NCI-H748 (cell line): ENCODE results near the gene ZNF708.
"Not testable (repeated sequence)": the region's sequence is repeated elsewhere in the genome, so short reads cannot be mapped to it uniquely, and the experiment has no call there.

ENCODE experiments used
- DNase-seq: peaks from one replicate; lab custom pipeline; 2025; ENCODE audit not compliant: unreplicated experiment; lab: John Stamatoyannopoulos, UW

ZNF708 gene

DNA sequence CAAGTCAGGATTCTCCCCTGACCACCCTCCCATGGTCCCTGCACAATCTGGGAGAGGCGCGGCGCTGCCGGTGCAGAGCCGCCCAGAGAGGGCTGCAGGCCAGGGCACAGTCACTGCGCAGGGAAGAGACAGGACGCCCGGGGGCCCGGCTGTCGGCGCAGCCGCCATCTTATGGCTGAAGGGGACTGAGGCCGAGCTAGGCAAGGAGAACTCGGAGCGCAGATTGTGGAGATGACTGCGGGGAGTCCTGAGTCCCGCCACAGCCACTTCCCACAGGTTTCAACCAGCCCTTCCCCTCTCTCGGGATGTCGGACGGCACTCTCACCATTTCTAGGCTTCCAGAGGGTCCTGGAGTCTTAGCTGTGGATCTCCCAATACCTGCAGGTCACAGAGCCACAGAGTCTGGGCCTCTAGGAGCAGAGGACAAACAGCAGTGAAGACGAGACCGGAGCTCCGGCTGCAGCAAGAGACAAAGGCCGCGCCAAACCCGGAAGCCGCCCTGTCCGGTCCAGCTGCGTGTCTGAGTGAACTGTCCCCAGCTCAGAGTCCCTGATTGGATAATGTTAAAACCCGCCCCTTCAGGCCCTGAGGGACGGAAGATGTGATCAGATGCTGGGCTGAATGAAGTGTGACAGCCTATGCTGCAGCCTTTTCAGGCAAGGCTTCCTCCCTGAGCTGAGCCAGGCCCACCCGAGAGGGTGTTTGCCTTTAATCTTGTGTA lies at the start of gene ZNF708:
ZNF708 (minus strand) TSS at position 526 of the 721 bp plus-strand sequence; CDS start at position 328, 198 bp downstream.
- DNase-seq: peak; percentile 97

DNA sequence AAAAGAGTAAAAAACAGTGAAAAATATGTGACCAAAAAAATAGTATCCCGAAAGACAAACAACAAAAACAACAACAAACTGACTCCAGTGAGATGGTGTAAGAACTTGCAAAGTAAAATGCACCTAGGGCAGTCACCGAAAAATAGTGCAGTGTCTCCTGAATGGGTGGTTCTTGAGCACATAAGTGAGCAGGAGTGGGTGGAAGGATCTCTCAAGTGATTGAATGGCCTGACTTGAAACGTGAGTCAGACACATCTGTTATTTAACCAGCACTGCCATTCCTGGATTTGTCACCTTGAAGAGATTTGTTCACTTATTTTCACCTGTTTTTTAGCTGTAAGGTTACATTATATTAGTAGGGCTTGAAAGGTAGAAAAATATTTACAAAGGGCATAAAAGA lies 33.1 kb upstream of the ZNF708 start:
- no peak for DNase-seq

DNA sequence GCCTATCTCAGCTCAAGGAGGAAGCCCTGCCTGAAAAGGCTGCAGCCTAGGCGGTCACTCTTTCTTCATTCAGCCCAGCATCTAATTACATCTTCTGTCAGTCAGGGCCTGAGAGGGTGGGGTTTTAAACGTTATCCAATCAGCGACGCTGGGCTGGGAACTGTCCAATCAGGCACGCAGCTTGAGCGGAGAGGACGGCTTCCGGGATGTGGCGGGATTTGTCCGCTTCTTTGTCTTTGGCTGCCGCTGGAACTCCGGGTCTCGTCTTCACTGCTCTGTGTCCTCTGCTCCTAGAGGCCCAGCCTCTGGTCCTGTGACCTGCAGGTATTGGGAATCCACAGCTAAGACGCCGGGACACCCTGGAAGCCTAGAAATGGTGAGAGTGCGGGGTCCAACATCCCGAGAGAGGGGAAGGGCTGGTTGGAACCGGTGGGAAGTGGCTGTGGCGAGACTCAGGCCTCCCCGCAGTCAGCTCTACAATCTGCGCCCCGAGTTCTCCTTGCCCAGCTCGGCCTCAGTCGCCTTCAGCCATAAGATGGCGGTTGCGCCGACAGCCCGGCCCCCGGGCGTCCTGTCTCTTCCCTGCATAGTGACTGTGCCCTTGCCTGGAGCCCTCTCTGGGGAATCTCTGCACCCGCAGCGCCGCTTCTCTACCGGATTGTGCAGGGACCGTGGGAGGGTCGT lies 29.7 kb upstream of the ZNF708 start, which contains the start of gene ZNF738:
ZNF738 (plus strand) TSS at position 233 of the 684 bp plus-strand sequence; CDS start at position 374, 141 bp downstream.
- DNase-seq: peak; percentile 98

DNA sequence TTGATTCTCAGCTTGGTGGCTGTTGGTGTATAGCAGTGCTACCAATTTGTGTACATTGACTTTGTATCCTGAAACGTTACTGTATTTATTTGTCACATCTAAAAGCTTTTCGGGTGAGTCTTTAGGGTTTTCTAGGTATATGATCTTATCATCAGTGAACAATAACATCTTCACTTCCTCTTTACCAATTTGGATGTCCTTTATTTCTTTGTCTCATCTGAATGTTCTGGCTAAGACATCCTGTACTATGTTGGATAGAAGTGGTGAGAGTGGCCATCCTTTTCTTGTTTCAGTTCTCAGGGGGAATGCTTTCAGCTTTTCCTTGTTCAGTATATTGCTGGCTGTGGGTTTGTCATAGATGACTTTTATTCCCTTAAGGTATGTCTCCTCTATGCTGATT lies 23.6 kb upstream of the ZNF708 start:
- no peak for DNase-seq

DNA sequence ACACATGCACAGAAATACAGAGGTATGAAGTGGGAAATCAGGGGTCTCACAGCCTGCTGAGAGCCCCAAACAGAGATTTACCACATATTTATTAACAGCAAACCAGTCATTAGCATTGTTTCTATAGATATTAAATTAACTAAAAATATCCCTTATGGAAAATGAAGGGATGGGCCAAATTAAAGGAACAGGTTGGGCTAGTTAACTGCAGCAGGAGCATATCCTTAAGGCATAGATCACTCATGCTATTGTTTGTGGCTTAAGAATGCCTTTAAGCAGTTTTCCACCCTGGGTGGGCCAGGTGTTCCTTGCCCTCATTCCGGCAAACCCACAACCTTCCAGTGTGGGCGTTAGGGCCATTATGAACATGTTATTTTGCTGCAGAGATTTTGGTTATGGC lies 15.6 kb upstream of the ZNF708 start:
- DNase-seq: not testable (repeated sequence)

DNA sequence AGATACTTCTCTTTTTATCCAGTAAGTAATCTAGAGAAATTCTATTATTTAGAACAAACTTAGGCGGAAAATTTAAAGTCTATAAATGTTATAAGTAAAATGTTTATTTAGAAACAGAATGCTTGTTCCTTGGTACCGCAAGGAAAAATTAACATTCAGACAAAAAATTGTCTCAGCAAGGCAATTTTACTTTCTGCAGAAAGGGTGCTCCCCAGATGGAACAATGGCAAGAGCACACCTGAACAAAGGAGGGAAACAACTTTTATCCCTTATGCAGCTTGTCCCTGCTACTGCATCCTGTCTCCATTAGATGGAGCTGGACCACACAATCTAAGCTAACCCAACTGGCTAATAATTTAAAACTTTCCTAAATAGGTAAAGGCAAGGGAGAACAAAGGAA lies 6.5 kb upstream of the ZNF708 start:
- no peak for DNase-seq

DNA sequence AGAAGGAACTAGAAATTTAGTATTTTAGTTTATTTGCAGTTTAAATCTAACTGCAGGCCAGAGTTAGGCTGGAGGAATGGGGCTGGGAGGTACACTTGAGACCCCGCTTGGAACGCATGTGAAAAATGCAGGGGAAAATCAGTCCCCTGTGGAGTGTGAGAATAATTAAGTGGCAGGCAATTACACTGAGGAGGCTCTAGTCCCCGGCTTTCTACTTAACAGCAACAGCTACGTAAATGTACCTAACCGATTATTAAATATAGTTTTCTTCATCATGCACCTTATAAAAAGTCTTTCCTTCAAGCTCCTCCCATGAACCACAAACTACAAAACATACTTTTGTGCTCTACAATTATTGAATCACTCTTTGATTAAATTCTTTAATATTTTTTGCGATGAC lies 804 bp downstream of the ZNF708 start:
- peak; percentile 72 for DNase-seq

DNA sequence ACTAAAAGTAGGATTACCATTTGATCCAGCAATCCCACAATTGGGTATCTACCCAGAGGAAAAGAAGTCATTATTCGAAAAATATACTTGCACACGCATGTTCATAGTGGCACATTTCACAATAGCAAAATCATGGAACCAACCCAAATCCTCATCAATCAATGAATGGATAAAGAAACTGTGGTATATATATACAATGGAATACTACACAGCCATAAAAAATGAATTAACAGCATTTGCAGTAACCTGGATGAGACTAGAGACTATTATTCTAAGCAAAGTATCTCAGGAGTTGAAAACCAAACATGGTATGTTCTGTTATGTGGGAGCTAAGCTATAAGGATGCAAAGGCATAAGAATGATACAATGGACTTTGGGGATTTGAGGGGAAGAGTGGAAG lies 3.0 kb downstream of the ZNF708 start:
- DNase-seq: no peak

DNA sequence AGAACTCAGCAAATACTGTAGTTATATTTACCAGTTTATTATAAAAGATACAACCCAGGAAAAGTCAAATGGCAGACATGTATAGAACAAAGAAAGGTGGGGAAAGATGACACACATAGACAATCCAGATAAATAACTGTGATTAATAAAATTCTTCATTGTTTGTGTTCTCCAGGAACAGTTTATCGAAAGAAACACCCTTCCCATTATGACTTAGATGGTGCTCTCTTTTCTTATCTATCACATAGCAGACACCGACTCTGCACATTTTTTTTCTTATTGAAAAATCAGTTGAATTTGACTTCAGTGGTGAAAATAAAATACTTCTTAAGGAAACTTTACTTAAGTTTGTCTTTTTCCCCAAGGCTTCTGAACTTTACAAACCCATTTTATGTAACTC lies 6.2 kb downstream of the ZNF708 start:
- DNase-seq: no peak

DNA sequence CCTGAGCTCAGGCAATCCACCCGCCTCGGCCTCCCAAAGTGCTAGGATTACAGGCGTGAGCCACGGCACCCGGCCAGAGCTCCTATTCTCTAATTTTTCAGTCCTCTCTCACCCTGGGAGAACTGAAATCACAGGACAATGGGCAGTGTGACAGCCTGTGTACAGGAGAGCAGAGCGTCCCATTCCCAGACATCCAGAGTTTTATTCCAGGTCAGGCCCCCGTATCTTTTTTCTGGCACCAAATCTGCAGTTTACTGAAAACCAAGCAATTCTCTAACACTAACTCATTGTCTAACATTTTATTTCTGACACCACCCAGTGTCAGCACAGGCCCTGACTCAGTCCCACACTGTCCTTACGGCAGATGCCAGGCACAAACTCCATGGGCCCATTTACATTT lies 6.7 kb downstream of the ZNF708 start:
- no peak for DNase-seq

DNA sequence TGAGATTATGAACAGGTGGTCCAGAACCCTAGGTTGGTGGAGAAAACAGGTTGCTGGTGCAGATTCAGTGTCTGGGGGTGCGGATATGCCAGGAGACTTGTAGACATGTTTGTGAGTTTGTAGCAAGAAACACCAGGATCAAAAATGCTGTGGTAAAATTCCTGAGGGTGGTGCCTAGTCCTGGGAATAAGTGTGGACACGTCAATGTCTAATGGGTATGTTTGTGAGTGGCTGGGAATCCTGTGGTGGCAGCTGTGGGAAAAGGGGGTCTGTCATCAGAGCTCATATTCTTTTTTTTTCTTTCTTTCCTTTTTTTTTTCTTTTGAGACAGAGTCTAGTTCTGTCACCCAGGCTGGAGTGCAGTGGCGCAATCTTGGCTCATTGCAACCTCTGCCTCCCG lies 7.2 kb downstream of the ZNF708 start:
- no peak for DNase-seq

DNA sequence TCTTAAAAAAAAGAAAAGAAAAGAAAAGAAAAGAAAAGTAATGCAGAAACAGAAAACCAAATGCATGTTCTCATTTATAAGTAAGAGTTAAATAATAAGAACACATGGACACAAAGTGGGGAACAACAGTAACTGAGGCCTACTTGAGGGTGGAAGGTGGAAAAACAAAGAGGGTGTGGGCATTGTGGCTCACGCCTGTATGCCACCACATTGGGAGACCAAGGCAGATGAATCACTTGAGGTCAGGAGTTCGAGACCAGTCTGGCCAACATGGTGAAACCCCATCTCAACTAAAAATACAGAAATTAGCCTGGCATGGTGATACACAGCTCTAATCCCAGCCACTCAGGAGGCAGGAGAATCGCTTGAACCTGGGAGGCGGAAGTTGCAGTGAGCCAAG lies 8.1 kb downstream of the ZNF708 start:
- no peak for DNase-seq

DNA sequence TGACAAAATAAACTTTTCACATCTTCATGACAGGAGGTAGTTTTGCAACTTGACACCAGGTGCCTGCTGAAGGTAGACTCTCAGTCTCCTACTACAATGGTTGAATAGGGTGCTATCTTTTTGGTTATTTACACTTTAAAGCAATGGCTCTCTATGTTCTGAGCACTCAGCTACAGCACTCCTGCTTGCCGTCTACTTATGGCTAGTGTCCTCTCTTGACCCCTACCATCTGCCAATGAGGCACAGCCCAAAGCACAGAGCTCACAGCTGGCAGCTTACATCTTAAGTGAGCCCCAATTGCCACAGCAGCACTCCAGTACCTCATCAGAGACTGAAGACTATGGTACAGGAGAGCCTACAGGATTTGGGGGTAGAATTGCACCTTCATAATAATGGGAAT lies 11.4 kb downstream of the ZNF708 start:
- peak; percentile 32 for DNase-seq

DNA sequence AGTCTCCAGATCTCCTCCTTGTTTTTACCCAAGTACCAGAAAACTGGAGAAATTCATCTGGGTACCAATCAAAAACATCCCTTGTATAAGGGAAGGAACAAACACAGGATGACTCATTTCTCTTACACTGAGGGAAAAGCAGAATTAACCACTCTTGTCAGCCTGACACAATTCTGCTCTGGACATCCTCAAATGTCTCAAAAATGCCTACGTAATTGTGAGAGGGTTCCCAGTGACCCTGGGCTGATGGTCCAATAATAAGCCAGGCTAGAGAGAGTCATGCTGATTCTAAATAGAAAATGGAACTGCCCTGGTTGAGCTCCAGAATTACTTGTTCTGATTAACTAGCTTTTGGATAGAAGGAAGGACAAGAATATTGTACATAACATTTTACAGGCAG lies 14.5 kb downstream of the ZNF708 start:
- no peak for DNase-seq

DNA sequence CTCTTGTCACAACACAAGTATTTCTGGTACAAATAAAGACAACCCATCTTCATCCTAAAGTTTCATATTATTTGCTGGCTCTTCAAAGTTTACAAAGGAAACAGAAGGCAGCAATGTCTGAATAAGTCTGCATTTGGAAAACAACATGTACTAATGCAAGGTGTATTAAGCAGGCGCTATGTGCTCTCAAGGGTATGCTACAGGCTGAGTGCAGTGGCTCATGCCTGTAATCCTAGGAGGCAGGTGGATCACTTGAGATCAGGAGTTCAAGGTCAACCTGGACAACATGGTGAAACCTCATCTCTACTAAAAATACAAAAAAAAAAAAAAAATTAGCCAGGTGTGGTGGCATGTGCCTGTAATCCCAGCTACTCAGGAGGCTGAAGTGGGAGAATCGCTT lies 16.4 kb downstream of the ZNF708 start:
- not testable (repeated sequence) for DNase-seq

DNA sequence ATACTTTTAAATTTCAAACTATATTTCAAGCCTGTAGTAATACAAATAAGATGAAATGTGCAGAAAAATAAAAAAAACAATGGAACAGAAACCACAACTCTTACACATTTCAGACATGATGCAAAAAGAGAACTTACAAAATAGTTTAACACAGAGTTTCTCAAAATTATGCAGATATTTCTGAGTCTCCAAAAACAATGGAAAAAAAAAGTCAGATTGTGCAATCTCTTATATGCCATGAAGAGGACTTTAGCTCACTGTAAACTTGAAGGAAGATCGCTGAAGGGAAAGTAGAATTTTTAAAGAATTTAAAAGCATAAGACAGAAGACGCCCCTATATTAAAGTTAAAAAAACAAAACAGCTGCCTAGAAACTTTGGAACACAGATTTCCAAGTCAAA lies 20.4 kb downstream of the ZNF708 start:
- DNase-seq: no peak

DNA sequence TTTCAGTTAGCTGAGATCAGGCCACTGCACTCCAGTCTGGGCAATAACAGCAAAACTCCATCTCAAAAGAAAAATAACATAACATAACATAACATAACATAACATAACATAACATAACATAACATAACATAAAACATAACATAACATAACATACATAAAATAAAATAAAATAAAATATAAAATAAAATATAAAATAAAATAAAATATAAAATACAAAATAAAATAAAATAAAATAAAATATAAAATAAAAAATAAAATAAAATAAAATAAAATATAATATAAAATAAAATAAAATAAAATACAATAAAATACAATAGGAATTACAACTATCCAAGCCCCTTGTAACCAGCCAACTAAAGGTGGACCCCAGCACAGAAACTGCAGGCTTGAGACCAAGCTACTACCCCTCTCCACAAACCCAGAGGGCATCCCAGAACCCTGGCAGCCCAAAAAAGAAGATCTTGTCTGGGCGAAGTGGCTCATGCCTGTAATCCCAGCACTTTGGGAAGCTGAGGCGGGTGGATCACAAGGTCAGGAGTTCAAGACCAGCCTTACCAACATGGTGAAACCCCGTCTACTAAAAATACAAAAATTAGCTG lies 22.2 kb downstream of the ZNF708 start:
- not testable (repeated sequence) for DNase-seq

DNA sequence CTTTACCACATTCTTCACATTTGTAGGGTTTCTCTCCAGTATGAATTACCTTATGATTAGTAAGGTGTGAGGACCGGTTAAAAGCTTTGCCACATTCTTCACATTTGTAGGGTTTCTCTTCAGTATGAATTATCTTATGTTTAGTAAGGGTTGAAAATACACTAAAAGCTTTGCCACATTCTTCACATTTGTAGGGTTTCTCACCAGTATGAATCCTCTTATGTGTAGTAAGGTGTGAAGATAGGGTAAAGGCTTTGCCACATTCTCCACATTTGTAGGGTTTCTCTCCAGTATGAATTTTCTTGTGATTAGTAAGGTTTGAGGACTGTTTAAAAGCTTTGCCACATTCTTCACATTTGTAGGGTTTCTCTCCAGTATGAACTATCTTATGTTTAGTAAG lies 35.4 kb downstream of the ZNF708 start:
- DNase-seq: not testable (repeated sequence)

DNA sequence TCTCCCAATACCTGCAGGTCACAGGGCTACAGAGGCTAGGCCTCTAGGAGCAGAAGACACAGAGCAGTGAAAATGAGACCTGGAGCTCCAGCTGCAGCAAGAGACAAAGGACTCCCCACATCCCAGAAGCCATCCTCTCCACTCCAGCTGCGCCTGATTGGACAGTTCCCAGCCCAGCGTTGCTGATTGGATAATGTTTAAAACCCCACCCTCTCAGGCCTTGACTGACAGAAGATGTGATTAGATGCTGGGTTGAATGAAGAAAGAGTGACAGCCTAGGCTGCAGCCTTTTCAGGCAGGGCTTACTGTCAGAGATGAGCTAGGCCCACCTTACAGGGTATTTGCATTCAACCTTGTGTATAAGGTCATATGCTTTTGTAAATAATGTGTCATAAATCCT lies 59.4 kb downstream of the ZNF708 start:
- no peak for DNase-seq

DNA sequence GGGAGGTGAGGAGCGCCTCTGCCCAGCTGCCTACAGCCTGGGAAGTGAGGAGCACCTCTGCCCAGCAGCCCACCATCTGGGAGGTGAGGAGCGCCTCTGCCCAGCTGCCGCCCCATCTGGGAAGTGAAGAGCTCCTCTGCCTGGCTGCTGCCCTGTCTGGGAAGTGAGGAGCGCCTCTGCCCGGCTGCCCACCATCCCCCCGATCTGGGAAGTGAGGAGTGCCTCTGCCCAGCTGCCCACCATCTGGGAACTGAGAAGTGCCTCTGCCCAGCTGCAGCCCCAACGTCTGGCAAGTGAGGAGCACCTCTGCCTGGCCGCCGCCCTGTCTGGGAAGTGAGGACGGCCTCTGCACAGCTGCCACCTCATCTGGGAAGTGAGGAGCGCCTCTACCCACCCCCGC lies 64.3 kb downstream of the ZNF708 start:
- DNase-seq: no peak

DNA sequence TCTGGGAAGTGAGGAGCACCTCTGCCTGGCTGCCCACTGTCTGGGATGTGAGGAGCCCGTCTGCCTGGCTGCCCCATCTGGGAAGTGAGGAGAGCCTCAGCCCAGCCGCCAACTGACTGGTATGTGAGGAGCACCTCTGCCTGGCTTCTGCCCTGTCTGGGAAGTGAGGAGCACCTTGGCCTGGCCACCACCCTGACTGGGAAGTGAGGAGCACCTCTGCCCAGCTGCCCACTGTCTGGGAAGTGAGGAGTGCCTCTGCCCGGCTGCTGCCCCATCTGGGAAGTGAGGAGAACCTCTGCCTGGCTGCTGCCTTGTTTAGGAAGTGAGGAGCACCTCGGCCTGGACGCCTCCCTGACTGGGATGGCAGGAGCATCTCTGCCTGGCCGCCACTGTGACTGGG lies 64.8 kb downstream of the ZNF708 start:
- no peak for DNase-seq

DNA sequence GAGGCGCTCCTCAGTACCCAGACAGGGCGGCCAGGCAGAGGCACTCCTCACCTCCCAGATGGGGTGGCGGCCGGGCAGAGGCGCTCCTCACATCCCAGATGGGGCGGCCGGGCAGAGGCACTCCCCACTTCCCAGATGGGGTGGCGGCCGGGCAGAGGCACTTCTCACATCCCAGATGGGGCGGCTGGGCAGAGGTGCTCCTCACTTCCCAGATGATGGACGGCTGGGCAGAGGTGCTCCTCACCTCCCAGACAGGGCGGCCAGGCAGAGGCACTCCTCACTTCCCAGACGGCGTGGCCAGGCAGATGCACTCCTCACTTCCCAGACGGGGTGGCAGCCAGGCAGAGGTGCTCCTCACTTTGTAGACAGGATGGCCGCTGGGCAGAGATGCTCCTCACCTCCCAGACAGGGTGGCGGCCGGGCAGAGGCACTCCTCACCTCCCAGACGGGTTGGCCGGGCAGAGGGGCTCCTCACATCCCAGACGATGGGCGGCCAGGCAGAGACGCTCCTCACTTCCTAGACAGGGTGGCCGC lies 68.3 kb downstream of the ZNF708 start:
- DNase-seq: not testable (repeated sequence)
